ENCODE measurements around the gene ZNF394.

The ZNF394 gene

DNA sequence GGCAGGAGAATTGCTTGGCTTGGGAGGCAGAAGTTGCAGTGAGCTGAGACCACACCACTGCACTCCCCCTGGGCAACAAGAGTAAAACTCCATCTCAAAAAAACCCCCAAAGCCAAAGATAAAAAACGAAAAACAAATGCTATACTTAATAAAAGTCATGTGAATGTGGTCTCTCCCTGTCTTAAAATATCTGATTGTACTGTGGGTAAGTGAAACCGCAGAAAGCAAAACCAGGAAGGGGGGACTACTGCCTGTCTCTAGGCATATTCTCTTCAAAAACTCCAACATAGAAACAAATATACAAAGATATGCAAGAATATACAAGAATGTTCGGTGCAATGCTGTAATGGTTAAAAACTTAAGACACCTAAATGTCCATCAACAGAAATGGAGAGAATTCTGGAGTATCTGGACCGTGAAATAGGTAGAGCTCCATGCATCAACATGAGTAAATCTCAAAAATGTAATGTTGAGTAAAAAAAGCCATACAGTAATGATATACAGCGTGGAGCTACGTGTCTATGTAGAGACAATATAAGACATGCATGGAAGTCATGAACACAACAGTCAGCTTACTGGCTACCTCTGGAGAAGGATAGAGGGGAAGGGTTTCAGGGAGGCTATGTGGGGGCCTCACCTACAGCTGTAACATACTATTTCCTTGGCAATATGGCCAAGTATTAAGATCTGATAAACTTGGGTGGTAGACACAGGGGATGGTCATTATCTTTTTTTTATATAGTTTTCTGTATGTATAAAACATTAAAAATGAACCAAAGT is 2.1 kb downstream of the ZNF394 start:
- DNase-seq (ENCODE audit: low read depth in 2 of 2, low spot score in 1 of 2) = no peak

DNA sequence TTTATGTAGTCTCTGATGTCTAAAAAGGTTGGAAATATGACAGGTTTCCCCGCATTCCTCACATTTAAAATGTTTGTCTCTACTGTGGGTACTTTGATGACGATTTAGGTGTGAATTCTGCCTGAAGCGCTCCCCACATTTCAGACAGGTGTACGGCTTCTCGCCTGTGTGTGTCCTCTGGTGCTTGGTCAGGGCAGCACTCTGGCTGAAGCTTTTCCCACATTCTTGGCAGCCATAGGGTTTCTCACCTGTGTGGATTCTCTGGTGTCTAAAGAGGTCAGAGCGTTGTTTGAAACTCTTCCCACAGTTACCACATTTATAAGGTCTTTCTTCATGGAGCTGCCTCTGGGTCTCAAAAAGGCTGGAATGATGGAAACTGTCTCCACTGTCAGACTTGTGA is 6.3 kb downstream of the ZNF394 start:
- no peak for DNase-seq (ENCODE audit: low read depth in 2 of 2, low spot score in 1 of 2)

DNA sequence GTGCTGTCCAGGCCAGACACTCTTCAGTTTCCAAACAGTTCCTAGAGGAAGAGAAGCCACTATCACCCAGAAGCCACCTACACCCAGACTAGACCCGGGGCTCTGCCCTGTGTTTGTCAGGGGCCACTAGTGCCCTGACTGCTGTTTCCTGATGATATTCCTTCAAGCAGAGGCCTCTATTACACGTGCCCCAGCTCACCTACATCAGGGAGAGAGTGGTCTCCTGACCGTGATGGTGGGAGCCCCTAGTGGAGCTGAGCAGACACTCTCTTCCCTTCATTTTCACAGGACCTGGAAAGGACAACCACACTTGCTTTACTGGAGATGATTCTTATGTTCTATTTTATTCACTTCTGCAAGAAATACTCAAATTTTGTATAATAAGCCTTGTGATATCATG is 9.2 kb downstream of the ZNF394 start:
- no peak for DNase-seq (ENCODE audit: low read depth in 2 of 2, low spot score in 1 of 2)

DNA sequence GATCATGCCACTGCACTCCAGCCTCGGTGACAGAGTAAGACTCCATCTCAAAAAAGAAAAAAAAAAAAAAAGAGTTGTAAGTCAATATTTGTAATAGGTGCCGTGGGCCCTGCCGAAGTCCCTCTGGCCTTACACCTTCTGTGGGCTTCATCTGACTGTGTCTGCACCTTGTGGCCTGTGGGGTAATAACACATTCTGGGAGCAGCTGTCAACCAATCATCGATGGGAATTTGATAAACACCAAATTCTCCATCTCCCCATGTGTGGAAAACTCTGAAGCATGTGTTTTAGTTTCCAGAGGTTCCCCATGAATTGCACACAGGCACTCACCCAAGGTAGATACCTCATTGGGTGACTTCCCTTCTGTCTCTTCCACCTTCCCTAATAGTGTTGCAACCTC is 10.8 kb downstream of the ZNF394 start:
- DNase-seq (ENCODE audit: low read depth in 2 of 2, low spot score in 1 of 2) = no peak

DNA sequence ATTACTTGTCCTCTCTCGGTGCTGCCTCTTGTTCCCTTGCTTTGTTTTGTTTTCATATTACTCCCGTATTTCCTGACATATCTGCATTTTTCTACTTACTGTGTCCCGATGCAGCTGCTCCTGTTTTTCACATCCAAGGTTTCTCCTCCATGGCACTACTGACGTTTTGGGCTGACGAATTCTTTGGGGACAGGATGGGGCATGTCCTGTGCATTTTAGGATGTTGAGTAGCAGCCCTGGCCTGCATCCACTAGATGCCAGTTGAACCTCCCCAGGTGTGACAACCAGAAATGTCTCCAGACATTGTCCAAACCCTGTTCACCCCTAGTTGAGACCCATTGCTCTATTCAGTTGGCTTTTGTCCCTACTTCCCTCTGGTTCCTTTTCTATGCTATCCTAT is 15.0 kb downstream of the ZNF394 start:
- no peak for DNase-seq (ENCODE audit: low read depth in 2 of 2, low spot score in 1 of 2)

DNA sequence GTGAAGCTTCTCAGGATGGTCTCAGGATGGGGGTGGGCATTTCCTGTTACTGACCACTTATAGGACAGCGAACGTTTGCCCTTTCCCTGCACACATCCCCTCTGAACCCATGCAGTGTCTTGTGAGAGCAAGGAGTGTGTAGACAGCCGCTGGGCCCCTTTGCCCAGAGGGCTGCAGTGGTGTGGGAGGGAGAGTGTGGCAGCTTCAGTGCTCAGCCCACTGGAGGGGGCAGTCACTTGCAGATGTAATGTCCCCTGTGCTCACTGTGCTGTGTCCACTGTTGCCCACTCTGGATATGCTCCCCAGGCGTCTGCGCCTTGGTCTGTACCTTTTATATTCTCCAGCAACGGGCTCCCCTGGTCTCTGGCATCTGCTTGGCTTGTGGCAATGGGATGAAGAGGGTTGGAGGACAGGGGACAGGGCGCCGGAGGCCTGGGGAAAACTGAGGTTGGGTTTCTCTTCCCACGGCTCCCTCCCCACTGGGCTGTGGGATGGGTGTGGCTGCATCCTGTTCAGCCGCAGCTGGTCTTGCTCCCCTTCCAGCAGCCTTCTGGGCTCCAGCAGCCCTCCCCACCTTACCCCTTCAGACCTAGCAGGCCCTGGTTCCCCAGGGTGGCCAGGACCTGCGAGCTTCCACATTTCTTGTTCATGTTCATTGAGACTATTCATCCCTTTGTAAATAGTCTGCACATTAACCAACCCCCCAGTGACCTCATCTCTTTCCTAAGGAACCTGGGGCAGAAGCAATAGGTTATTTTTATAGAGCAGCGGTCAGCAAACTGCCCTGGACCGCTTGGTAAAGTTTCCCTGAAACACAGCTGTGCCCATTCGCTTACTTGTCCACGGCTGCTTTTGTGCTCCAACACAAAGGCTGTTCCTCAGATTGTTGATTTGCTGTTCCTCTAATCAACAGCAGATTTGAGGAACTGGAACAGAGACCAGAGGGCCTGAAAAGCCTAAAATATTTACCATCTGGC is 21.3 kb downstream of the ZNF394 start:
- no peak for DNase-seq (ENCODE audit: low read depth in 2 of 2, low spot score in 1 of 2)

DNA sequence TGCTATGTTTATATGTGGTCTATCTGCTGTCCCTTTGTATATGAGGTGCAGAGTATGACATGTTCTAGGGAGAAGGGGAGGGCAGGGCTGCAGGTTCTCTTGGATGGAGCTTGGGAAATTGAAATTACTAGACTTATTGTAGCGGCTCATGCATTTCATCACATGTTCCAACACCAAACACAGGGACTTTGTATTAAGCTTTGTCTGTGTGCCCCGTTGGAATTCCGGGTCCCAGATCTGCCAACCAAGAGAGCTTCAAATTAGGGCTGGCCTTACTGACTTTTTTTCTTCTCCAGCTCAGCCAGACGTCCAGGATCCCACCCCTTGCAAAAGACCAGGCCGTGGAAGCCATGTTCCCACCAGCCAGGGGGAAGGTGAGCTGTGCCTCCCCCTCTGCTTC is 24.0 kb downstream of the ZNF394 start:
- no peak for DNase-seq (ENCODE audit: low read depth in 2 of 2, low spot score in 1 of 2)

DNA sequence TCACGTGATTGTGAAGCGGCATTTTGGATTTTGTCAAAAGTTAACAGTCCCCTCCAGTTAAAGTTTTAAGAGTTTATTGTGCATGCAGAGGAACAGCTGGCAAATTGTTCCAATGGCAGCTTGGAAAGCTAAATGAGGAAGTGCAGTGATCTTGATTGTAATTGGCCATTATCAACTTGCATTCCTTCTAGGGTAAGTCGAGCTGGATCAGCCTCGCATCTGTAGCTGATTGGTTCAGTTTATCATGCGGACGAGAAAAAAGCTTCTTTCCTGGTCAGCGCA is 26.8 kb downstream of the ZNF394 start:
- no peak for DNase-seq (ENCODE audit: low read depth in 2 of 2, low spot score in 1 of 2)

DNA sequence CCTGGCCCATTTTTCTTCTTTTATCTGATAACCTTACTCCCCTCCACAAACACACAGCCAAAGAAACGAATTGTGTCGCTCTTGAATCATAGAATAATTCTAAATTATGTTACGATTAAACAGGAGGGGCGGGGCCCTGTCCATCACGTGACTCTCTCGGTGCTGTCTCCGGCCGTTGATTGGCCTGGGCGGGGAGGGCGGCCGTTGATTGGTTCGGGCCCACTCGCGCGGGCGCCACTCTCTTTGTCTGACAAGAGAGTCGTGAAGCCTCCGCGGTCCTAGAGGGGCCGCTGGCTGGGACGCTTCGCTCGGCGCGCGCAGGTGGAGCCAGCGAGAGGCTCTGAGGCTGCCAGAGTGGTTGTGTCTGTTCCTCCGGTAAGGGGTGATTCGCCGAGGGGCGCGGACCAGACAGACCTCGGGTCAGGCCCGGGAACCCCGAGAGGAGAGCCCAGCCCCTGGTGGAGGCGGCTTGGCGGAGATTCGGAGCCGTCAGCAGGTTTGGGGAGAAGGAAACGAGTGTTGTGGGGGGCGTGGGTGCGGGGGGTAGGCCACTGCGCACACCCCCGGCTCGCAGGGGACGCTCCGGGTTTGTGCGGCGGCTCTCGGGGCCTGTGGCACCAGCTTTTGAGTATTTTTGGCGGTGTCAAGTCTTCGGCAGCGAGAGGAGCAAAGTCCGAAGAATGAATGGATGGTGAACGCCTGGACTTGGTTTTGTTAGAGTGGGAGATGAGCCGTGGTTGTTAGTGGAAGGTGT is 27.3 kb downstream of the ZNF394 start, which contains the start of gene ZNF789:
ZNF789 (plus strand) TSS at position 330 of the 754 bp plus-strand sequence. CDS start 3,567 bp downstream, outside the sequence.
- peak; percentile 94 to 96 for DNase-seq (ENCODE audit: low read depth in 2 of 2, low spot score in 1 of 2)

DNA sequence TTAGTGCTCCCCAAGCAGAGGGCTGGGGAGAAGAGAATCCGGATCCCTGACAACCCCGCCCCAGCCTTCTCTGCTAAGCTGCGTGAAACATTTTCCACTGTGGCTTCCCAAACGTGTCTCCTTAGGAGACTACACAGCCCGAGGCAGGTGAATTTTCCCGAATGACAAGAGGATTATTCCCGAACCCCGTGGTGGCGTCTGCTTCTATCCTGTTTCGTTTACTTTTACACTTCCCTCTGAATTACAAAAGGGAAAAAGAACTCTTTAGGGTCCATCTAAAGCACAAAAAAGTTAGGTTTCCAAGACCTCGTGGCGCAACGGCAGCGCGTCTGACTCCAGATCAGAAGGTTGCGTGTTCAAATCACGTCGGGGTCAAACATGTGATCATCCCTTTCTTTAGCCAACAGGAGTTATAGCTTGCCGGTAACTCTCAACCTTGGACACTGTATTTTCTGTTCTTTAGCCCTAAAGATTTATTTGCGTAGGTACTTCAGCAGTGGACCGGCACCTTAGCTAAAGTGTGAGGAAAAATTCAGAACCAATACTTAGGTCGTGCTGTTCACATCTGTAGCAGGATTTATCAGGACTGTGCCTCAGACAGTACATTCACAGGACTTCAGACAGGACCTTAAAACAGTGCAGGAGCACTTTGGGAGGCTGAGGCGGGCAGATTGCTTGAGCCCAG is 30.6 kb downstream of the ZNF394 start:
- DNase-seq (ENCODE audit: low read depth in 2 of 2, low spot score in 1 of 2) = no peak

DNA sequence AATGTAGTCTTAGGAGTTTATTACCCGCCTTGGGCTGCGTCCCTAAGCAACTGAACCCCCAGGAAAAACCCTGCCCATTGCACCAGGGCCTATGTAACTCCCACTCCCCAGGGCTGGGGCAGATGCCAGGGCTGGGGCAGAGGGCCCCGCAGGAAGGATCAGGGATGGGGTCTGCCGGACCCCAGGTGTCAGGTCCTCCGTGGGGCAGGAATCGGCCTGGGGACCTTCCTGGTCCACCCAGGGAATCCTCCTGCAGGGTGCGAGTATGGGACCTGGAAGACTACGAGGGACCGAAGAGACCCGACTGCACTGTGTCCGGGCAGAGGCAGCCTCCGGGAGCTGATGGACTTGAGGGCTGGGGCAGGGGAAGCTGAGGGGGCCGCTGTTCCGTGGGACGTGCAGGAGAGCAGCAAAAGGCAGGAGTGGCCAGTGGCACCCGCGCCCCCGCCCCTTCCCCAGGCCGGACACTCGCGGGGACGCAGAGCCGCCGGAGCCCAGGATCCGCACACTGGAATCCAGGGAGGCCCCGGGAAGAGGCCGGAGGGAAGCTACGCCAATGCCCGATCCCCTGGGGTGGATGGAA is 31.7 kb downstream of the ZNF394 start:
- DNase-seq (ENCODE audit: low read depth in 2 of 2, low spot score in 1 of 2) = no peak

DNA sequence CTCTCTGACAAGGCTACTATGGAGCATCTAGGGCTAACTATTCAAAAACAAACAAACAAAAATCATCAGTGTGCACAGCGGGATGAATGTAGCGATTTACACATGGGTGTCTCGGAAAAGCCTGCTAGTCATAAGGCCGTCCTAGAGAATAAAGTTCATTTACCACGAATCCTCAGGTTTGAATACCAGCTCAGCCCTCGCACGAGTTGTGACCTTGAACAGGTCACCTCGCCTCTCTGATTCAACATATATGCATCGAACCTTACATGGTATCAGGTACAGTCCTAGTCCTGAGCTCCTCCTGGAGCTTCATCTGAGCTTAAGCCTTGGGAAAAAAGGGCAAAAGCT is 34.7 kb downstream of the ZNF394 start:
- DNase-seq (ENCODE audit: low read depth in 2 of 2, low spot score in 1 of 2) = no peak

DNA sequence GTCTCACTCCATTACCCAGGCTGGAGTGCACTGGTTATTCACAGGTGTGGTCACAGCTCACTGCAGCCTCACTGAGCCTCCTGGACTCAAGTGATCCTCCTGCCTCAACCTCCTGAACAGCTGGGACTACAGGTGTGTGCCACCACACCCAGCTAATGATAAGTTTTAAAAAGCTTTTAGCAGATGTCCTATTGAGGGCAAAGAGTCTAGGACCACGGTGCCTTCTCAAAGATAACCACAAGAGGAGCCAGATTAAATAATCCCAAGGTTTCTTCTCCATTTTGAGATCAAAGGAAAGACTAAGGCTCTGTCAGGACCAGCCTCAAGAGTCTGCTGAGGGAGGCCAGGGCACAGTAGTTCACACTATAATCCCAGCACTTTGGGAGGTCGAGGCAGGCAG is 38.9 kb downstream of the ZNF394 start:
- DNase-seq (ENCODE audit: low read depth in 2 of 2, low spot score in 1 of 2) = no peak

DNA sequence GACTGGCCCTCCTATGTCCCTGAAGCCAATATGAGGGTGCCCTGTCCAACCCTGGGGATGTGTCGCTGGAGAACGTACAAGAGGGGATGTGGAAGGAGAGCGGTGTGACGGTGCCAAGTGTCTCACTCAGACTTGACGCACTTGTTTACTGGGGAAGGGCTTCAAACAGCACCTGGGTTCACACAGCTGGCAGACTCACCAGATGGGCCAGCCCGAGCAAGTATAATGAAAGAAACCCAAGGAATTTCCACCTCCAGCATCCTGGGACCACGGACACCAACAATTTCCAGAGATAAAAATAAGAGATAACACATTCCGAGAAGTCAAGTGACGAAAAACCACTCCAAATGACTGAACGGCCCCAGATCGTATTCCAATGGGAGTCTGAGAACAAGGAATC is 39.4 kb downstream of the ZNF394 start:
- DNase-seq (ENCODE audit: low read depth in 2 of 2, low spot score in 1 of 2) = no peak

DNA sequence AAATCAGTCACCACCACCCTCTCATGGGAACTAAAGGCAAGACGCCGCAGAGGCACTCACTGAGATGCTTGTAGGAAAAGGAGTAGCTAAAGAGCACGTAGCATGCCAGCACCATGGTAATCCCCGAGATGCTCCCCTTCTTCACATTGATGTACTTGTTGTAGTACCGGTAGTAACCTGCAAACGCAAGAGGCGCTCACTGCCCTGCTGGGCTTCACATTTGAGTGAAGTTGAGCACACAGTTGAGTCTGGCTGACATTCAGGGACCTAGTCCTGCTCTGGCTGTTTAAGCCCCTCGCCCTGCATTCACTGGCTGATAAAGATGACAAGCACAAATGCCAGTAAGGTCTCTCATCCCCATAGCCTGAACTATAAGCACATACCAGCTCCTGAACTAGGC is 41.0 kb downstream of the ZNF394 start:
- DNase-seq (ENCODE audit: low read depth in 2 of 2, low spot score in 1 of 2) = no peak

DNA sequence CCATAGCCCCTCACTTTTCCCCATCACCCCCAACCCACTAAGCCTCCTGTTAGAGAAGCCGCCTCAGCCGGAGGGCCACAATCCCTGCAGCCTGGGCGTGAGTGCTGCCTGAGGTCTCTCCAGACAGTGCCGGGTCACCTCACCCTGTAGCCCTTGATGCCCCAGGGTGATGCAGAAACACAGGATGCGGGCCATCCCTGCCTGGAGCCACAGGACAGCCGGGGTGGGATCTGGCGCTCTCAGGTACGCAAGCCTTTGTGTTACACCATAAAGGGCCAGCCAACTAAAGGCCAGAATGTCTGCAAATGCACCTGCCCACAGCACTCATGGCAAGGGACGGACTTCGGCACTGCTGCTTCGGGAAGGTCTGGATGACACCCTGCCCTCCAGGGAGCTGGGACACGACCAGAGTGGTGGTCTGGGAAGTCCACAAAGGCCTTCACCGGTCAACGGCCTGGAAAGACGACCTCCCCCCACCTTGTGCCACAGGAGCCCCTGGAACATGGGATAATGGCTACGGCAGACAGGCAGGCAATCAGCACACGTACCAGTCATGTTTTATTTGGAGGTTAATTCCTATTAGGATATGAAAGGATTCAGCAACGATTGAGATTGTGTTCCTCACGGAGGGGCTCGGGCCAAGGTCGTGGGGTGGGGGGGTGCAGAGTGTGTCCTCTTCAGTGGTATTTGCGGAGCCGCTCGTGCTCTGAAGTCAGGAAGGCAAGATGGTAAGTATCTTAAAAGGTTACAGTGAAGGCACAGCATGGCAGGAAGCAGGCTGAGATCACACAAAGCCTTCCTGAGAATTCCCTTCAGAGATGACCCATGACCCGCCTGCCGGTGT is 42.2 kb downstream of the ZNF394 start:
- DNase-seq (ENCODE audit: low read depth in 2 of 2, low spot score in 1 of 2) = no peak

DNA sequence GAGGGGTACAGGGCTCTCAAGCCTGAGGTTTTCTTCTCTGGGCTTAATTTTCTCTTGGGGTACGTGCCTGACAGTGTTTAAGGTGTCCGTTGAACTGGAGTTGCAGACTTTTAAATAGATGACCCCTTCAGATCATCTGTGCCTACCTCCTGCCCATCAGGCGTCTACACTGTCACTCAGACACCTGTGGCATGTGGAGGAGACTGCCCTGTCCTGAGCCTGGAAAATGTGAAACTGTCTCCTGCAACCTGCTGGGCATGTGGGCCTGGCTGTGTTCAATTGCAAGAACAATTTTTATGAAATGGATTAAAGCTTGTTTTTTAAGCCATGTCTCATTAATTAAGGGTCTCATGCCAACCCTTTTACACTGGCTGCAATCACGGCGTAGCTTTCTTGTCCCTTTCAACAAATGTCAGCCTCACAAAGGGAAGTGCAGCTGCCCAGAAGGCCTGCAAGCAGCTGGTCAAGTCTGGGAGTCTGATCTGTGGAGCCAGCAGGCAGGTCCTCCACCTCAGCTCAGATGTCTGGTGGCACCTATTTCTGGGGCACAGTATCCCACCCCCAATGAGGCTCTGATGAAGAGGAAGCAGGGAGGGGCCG is 42.9 kb downstream of the ZNF394 start:
- DNase-seq (ENCODE audit: low read depth in 2 of 2, low spot score in 1 of 2) = no peak

DNA sequence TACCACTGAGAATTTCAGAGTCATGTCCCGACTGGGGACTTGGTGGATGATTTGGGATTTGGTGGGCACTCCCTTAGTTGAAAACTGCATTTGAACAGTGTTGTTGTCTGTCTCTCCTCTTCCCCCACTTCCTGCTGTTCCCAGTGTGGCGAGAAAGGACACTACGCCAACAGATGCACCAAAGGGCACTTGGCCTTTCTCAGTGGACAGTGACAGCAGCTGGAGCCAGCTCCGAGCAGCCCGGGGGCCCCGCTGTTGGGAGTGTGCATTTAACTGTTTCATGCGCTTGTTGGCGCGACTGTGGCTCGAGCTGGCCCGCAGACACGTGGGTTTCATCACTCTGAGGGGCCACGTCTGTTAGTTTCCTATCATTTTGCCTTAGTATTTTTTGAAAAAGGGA is 43.8 kb downstream of the ZNF394 start:
- no peak for DNase-seq (ENCODE audit: low read depth in 2 of 2, low spot score in 1 of 2)

DNA sequence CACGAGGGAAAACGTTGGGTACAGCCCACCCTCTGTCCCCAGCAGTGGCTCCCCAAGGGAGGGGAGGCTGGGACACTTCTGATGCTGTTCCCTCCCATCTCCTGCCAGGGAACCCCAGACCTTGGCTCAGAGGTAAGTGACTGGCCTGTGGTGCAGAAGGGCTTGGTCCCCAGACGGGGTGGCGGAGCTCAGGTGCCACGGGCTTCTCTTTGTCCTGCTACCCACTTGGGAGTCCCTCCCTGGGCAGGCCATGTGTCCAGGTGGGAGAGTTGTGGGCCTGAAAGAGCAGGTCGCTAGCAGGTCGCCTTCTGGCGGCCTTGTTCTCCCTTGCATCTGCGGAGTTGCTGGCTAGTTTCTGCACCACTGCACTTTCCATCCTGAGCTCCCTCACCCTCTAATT is 44.2 kb downstream of the ZNF394 start:
- DNase-seq (ENCODE audit: low read depth in 2 of 2, low spot score in 1 of 2) = no peak

DNA sequence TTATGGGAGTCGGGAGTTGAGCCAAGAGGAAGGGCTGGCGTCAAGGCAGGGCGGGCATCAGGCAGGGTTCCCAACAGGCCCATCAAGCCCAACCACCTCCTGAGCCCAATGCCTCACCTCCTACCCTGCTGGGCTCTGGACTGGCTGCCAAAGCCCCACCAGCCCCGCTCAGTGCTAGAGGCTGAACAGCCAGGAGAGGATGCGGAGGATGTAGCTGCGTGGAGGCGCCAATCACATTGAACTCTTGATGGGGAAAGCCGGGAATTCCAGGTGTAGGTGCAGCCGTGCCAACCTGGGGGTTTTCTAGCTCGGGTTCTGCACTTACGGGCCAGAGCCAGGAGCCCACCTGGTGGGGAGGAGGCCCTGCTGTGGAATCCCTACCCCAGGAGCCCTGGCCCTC is 47.0 kb downstream of the ZNF394 start:
- DNase-seq (ENCODE audit: low read depth in 2 of 2, low spot score in 1 of 2) = no peak

Data from stimulated activated CD8-positive, alpha-beta memory T cell treated with anti-CD3 and anti-CD28 coated beads, Interleukin-4, amount 100 ng/mL, for 4 hours (primary cell).